ENCODE results near the gene SIRT2. TPM values are rescaled to one million over a fixed set of nuclear protein-coding genes. Genes with fewer than 3 reads are reported as not detected.
"Not testable (repeated sequence)": the region's sequence is repeated elsewhere in the genome, so short reads cannot be mapped to it uniquely, and the experiment has no call there.

The SIRT2 gene
- 46.1 and 58.5 TPM in 2 replicates for total RNA-seq (2012; rRNA removed)

GRCh38 chr19:38899447-38900201 lies at the start of gene SIRT2, which contains the start of gene NFKBIB:
SIRT2 (minus strand) TSS chr19:38899618; CDS start chr19:38899521, 97 bp downstream.
NFKBIB (plus strand) TSS chr19:38899969; CDS start chr19:38900033, 64 bp downstream.
- peak within 1 kb of the TSS; percentile 87 for H3K9ac ChIP-seq (ENCODE audit: low read depth, low read length)
- peaks cover 14% of the 10 kb centered on the region for H3K4me1 ChIP-seq (ENCODE audit: control insufficient read depth, insufficient read depth, low read length)
- no peaks in the 10 kb centered on the region for H3K27me3 ChIP-seq (ENCODE audit: control insufficient read depth, insufficient read depth, low read length)

GRCh38 chr19:38946229-38947010 lies 47.0 kb upstream of the SIRT2 start:
- no peaks in the 10 kb centered on the region for H3K9me3 ChIP-seq (replicated peaks; ENCODE audit: low read length)
- H3K9ac ChIP-seq (ENCODE audit: low read depth, low read length) = no peak overlapping the region
- H3K4me1 ChIP-seq (ENCODE audit: control insufficient read depth, insufficient read depth, low read length) = no peaks in the 10 kb centered on the region
- no peak overlapping the region for H3K4me2 ChIP-seq (ENCODE audit: low read length)
- no peak overlapping the region for H3K4me3 ChIP-seq (ENCODE audit: low read length)
- no peaks in the 10 kb centered on the region for H3K27me3 ChIP-seq (ENCODE audit: control insufficient read depth, insufficient read depth, low read length)
- peaks cover 15% of the 10 kb centered on the region for H3K36me3 ChIP-seq (ENCODE audit: insufficient read depth, low read length)

More at GRCh38 chr19:38899447-38900201, at the start of gene SIRT2, which contains the start of gene NFKBIB:
- Histone ChIP-seq H3K4me3 (ENCODE audit: low read length) (peak within 1 kb of the TSS; percentile 84), H3K9me3 (replicated peaks; ENCODE audit: low read length) (no peaks in the 10 kb centered on the region), H3K4me2 (ENCODE audit: low read length) (peak within 1 kb of the TSS; percentile 96), H3K36me3 (ENCODE audit: insufficient read depth, low read length) (peaks cover 3% of the 10 kb centered on the region)

- H3K27me3 ChIP-seq (ENCODE audit: control insufficient read depth, insufficient read depth, low read length) = no peaks in the 10 kb centered on the region
- H3K9ac ChIP-seq (ENCODE audit: low read depth, low read length) = no peak overlapping the region
- no peak overlapping the region for H3K4me3 ChIP-seq (ENCODE audit: low read length)
- H3K36me3 ChIP-seq (ENCODE audit: insufficient read depth, low read length) = peaks cover 15% of the 10 kb centered on the region
- H3K4me2 ChIP-seq (ENCODE audit: low read length) = no peak overlapping the region
- no peaks in the 10 kb centered on the region for H3K9me3 ChIP-seq (replicated peaks; ENCODE audit: low read length)
- H3K4me1 ChIP-seq (ENCODE audit: control insufficient read depth, insufficient read depth, low read length) = no peaks in the 10 kb centered on the region
Measured at GRCh38 chr19:38945562-38946228, 46.3 kb upstream of the SIRT2 start.

- no peaks in the 10 kb centered on the region for H3K27me3 ChIP-seq (ENCODE audit: control insufficient read depth, insufficient read depth, low read length)
- peaks cover 15% of the 10 kb centered on the region for H3K36me3 ChIP-seq (ENCODE audit: insufficient read depth, low read length)
- no peaks in the 10 kb centered on the region for H3K9me3 ChIP-seq (replicated peaks; ENCODE audit: low read length)
- H3K4me2 ChIP-seq (ENCODE audit: low read length) = no peak overlapping the region
- H3K4me3 ChIP-seq (ENCODE audit: low read length) = no peak overlapping the region
- no peaks in the 10 kb centered on the region for H3K4me1 ChIP-seq (ENCODE audit: control insufficient read depth, insufficient read depth, low read length)
- no peak overlapping the region for H3K9ac ChIP-seq (ENCODE audit: low read depth, low read length)
Measured at GRCh38 chr19:38944981-38945506, 45.6 kb upstream of the SIRT2 start.

- Histone ChIP-seq H3K9ac (ENCODE audit: low read depth, low read length) (no peak overlapping the region), H3K4me1 (ENCODE audit: control insufficient read depth, insufficient read depth, low read length) (no peaks in the 10 kb centered on the region)
Measured at GRCh38 chr19:38942471-38943181, 43.2 kb upstream of the SIRT2 start.

GRCh38 chr19:38941979-38942378 lies 42.6 kb upstream of the SIRT2 start:
- Histone ChIP-seq H3K9ac (ENCODE audit: low read depth, low read length) (no peak overlapping the region), H3K9me3 (replicated peaks; ENCODE audit: low read length) (no peaks in the 10 kb centered on the region), H3K36me3 (ENCODE audit: insufficient read depth, low read length) (peaks cover 14% of the 10 kb centered on the region), H3K4me3 (ENCODE audit: low read length) (no peak overlapping the region), H3K4me2 (ENCODE audit: low read length) (no peak overlapping the region), H3K27me3 (ENCODE audit: control insufficient read depth, insufficient read depth, low read length) (no peaks in the 10 kb centered on the region), H3K4me1 (ENCODE audit: control insufficient read depth, insufficient read depth, low read length) (no peaks in the 10 kb centered on the region)

More at GRCh38 chr19:38942471-38943181, 43.2 kb upstream of the SIRT2 start:
- no peaks in the 10 kb centered on the region for H3K27me3 ChIP-seq (ENCODE audit: control insufficient read depth, insufficient read depth, low read length)
- H3K36me3 ChIP-seq (ENCODE audit: insufficient read depth, low read length) = peaks cover 15% of the 10 kb centered on the region
- no peak overlapping the region for H3K4me2 ChIP-seq (ENCODE audit: low read length)
- H3K9me3 ChIP-seq (replicated peaks; ENCODE audit: low read length) = no peaks in the 10 kb centered on the region
- no peak overlapping the region for H3K4me3 ChIP-seq (ENCODE audit: low read length)

GRCh38 chr19:38941466-38941865 lies 42.0 kb upstream of the SIRT2 start:
- H3K36me3 ChIP-seq (ENCODE audit: insufficient read depth, low read length) = peaks cover 11% of the 10 kb centered on the region
- H3K4me2 ChIP-seq (ENCODE audit: low read length); H3K9ac ChIP-seq (ENCODE audit: low read depth, low read length); H3K27me3 ChIP-seq (ENCODE audit: control insufficient read depth, insufficient read depth, low read length); H3K9me3 ChIP-seq (replicated peaks; ENCODE audit: low read length); H3K4me3 ChIP-seq (ENCODE audit: low read length); H3K4me1 ChIP-seq (ENCODE audit: control insufficient read depth, insufficient read depth, low read length): not testable (repeated sequence)

- H3K9me3 ChIP-seq (replicated peaks; ENCODE audit: low read length) = no peaks in the 10 kb centered on the region
- no peaks in the 10 kb centered on the region for H3K27me3 ChIP-seq (ENCODE audit: control insufficient read depth, insufficient read depth, low read length)
- H3K4me3 ChIP-seq (ENCODE audit: low read length) = no peak overlapping the region
- no peak overlapping the region for H3K4me2 ChIP-seq (ENCODE audit: low read length)
- peaks cover 7% of the 10 kb centered on the region for H3K36me3 ChIP-seq (ENCODE audit: insufficient read depth, low read length)
- no peak overlapping the region for H3K9ac ChIP-seq (ENCODE audit: low read depth, low read length)
- H3K4me1 ChIP-seq (ENCODE audit: control insufficient read depth, insufficient read depth, low read length) = no peaks in the 10 kb centered on the region
Measured at GRCh38 chr19:38939957-38940356, 40.5 kb upstream of the SIRT2 start.

- H3K9me3 ChIP-seq (replicated peaks; ENCODE audit: low read length) = no peaks in the 10 kb centered on the region
- H3K4me3 ChIP-seq (ENCODE audit: low read length) = no peak overlapping the region
- peaks cover 19% of the 10 kb centered on the region for H3K36me3 ChIP-seq (ENCODE audit: insufficient read depth, low read length)
- H3K4me2 ChIP-seq (ENCODE audit: low read length) = no peak overlapping the region
- no peak overlapping the region for H3K9ac ChIP-seq (ENCODE audit: low read depth, low read length)
- peaks cover 13% of the 10 kb centered on the region for H3K4me1 ChIP-seq (ENCODE audit: control insufficient read depth, insufficient read depth, low read length)
- H3K27me3 ChIP-seq (ENCODE audit: control insufficient read depth, insufficient read depth, low read length) = no peaks in the 10 kb centered on the region
Measured at GRCh38 chr19:38933544-38933943, 34.1 kb upstream of the SIRT2 start.

- Histone ChIP-seq H3K4me2 (ENCODE audit: low read length) (peak overlapping the region; percentile 88), H3K9ac (ENCODE audit: low read depth, low read length) (no peak overlapping the region), H3K36me3 (ENCODE audit: insufficient read depth, low read length) (peaks cover 19% of the 10 kb centered on the region), H3K4me1 (ENCODE audit: control insufficient read depth, insufficient read depth, low read length) (peaks cover 13% of the 10 kb centered on the region), H3K9me3 (replicated peaks; ENCODE audit: low read length) (no peaks in the 10 kb centered on the region), H3K27me3 (ENCODE audit: control insufficient read depth, insufficient read depth, low read length) (no peaks in the 10 kb centered on the region), H3K4me3 (ENCODE audit: low read length) (no peak overlapping the region)
Measured at GRCh38 chr19:38932425-38933179, 33.2 kb upstream of the SIRT2 start.
